Measurements from ENCODE around the gene ADARB2. TPM values are rescaled to one million over a fixed set of nuclear protein-coding genes. Genes with fewer than 3 reads are reported as not detected.

Gene ADARB2
- total and polyA plus RNA-seq, 5 donors from 2014 or later, result 0.27 to 2.9 (median 0.69) TPM; not detected in 1

DNA sequence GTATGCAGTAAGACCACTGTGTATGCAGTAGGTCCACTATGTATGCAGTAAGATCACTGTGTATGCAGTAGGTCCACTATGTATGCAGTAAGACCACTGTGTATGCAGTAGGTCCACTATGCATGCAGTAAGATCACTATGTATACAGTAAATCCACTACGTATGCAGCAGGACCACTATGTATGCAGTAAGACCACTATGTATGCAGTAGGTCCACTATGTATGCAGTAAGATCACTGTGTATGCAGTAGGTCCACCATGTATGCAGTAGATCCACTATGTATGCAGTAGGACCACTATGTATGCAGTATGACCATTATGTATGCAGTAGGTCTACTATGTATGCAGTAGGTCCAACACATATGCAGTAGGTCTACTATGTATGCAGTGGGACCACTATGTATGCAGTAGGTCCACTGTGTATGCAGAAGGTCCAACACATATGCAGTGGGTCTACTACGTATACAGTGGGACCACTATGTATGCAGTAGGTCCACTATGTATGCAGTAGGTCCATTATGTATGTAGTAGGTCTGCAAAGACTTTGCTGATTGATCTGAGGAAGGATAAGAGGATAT is 313.6 kb downstream of the ADARB2 start:
- DNase-seq (no peak), ATAC-seq (ENCODE audit: low read depth in 2 of 2) (no peak)
- H3K9me3 ChIP-seq (ENCODE audit: control insufficient read depth in 2 of 2, low read length in 2 of 2), result no peaks in the 10 kb centered on the region
- no peaks in the 10 kb centered on the region for H3K27me3 ChIP-seq (ENCODE audit: control insufficient read depth, insufficient read depth, low read length)
- Mint-ChIP-seq H3K36me3 (no peaks in the 10 kb centered on the region), H3K27ac (no peak overlapping the region), H3K4me1 (peaks cover 2 to 10% (median 7%) of the 10 kb centered on the region in 4 donors), H3K27me3 (peaks cover 21% of the 10 kb centered on the region), H3K4me3 (no peak overlapping the region), H3K9me3 (peaks cover 0 to 2% (median 0%) of the 10 kb centered on the region in 7 donors)
- H3K27ac ChIP-seq (ENCODE audit: insufficient read depth, low read length, poor library complexity, severe bottlenecking), result no peak overlapping the region
- H3K4me1 ChIP-seq (ENCODE audit: control insufficient read depth, insufficient read depth, low read length, poor library complexity, severe bottlenecking), result peaks cover 5% of the 10 kb centered on the region
- no peak overlapping the region for H3K4me3 ChIP-seq (ENCODE audit: low read depth, low read length)
- no peaks in the 10 kb centered on the region for H3K36me3 ChIP-seq (ENCODE audit: control insufficient read depth, insufficient read depth, low read length)

DNA sequence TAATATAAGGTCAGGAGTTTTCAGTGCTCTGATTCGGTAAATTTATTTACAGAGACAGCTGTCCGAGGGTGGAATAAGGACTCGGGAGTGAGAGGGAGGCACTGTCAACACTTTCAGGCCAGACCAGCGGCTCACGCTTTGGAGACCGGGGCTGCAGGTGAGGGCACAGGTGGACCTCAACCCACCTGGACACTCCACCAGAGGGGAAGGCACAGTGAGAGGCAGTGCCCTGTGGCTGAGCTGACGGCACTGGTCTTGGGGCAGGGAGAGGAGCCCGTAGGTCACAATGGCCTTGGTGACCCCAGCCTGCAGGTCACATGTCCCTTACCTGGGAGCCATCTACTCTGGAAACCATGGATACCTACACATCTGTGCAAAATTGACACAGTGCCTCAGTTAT is 315.1 kb downstream of the ADARB2 start:
- no peaks in the 10 kb centered on the region for H3K36me3 ChIP-seq (ENCODE audit: control insufficient read depth, insufficient read depth, low read length)
- peaks cover 21% of the 10 kb centered on the region for H3K27me3 Mint-ChIP-seq
- H3K4me1 ChIP-seq (ENCODE audit: control insufficient read depth, insufficient read depth, low read length, poor library complexity, severe bottlenecking), result peaks cover 5% of the 10 kb centered on the region
- H3K4me3 Mint-ChIP-seq, result no peak overlapping the region
- peaks cover 0 to 2% (median 0%) of the 10 kb centered on the region in 7 donors for H3K9me3 Mint-ChIP-seq
- no peak overlapping the region for H3K27ac Mint-ChIP-seq
- no peaks in the 10 kb centered on the region for H3K36me3 Mint-ChIP-seq
- ATAC-seq (ENCODE audit: low read depth in 2 of 2), result no peak
- H3K4me1 Mint-ChIP-seq, result peaks cover 2 to 10% (median 7%) of the 10 kb centered on the region in 4 donors
- no peak overlapping the region for H3K27ac ChIP-seq (ENCODE audit: insufficient read depth, low read length, poor library complexity, severe bottlenecking)
- no peak for DNase-seq
- H3K9me3 ChIP-seq (ENCODE audit: control insufficient read depth in 2 of 2, low read length in 2 of 2), result no peaks in the 10 kb centered on the region
- no peaks in the 10 kb centered on the region for H3K27me3 ChIP-seq (ENCODE audit: control insufficient read depth, insufficient read depth, low read length)
- no peak overlapping the region for H3K4me3 ChIP-seq (ENCODE audit: low read depth, low read length)

DNA sequence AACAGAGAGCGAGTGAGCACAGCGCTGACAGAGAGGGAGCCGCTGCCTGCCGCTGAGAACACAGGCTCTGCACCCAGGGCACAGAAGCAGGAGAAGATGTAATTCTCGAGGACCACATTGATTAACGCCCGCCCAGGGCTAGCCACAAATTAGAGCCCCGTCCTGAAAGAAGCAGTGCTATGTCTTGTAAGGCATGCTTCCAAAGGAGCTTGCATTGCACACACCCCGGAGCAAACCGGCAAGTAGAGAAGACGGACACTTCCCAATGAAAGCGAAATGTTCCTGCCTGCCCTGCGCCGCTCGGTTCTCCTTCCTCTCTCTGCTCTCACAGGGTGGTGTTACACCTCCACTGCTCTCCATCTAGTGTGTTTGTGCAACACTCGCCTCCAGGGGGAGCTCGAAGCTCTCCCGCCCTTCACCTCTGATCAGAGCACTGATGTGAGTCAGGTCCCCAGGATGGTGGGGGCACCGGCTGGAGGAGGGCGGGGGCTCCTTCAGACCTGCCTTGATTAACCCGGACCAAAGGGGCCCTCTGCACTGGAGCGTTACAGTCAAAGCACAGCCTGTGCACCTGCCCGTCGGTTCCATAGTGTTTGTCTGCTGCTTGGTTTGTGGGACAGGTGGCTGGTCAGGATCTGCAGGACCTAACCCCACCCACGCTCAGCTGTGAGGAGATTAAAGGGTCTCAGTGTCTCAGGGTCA is 316.5 kb downstream of the ADARB2 start:
- H3K4me3 ChIP-seq (ENCODE audit: low read depth, low read length), result no peak overlapping the region
- ATAC-seq (ENCODE audit: low read depth in 2 of 2) (peak; percentile 74 to 79), DNase-seq (peak in 2 of 3 donors; percentile 35 to 70)
- H3K27me3 Mint-ChIP-seq, result peaks cover 21% of the 10 kb centered on the region
- peak overlapping the region in 3 of 4 donors; percentile 16 to 54 (median 27) for H3K4me3 Mint-ChIP-seq
- H3K9me3 Mint-ChIP-seq, result peaks cover 0 to 4% (median 0%) of the 10 kb centered on the region in 7 donors
- H3K27ac ChIP-seq (ENCODE audit: insufficient read depth, low read length, poor library complexity, severe bottlenecking), result no peak overlapping the region
- no peaks in the 10 kb centered on the region for H3K9me3 ChIP-seq (ENCODE audit: control insufficient read depth in 2 of 2, low read length in 2 of 2)
- H3K27me3 ChIP-seq (ENCODE audit: control insufficient read depth, insufficient read depth, low read length), result no peaks in the 10 kb centered on the region
- H3K27ac Mint-ChIP-seq, result peak overlapping the region in 1 of 3 donors; percentile 59
- H3K4me1 ChIP-seq (ENCODE audit: control insufficient read depth, insufficient read depth, low read length, poor library complexity, severe bottlenecking), result peaks cover 5% of the 10 kb centered on the region
- no peaks in the 10 kb centered on the region for H3K36me3 ChIP-seq (ENCODE audit: control insufficient read depth, insufficient read depth, low read length)
- no peaks in the 10 kb centered on the region for H3K36me3 Mint-ChIP-seq
- peaks cover 2 to 10% (median 7%) of the 10 kb centered on the region in 4 donors for H3K4me1 Mint-ChIP-seq

DNA sequence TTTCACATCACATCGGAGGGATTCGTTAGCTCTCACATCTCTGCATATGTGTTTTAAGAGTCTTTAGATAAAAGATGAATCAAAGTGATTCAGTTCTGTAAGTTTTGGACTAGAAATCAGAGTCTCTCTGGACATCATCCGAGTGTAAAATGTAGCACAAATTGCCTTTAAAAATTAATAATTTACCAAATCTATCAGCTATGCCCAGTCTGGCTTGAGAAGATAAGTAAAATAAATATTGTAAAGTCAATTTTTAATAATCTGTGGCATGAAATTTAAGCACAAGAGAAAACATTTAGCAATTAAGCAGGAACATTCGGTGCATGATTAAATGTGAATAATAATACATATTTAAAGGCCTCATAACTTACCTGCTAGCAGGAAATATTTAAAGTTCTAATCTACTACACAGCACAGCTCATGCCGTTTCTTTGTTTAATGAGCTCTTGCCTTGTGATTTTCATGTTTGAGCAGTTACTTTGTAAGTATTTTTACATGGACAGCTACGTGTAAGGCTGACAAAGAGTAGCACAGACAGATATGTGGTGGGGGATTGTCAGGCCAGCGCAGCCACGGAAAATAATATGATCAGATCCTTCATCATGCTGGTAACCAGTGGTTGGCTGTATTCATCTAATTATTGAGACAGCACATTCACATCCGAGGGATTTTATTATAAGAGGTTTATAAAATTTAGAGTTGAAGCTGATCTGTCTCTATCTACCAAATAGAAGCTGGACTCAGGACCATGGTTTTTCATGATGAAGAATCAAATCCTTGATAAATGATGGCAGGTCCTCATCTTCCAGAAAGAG is 317.3 kb downstream of the ADARB2 start:
- peaks cover 0 to 4% (median 0%) of the 10 kb centered on the region in 7 donors for H3K9me3 Mint-ChIP-seq
- H3K4me1 ChIP-seq (ENCODE audit: control insufficient read depth, insufficient read depth, low read length, poor library complexity, severe bottlenecking), result peaks cover 5% of the 10 kb centered on the region
- no peak overlapping the region for H3K4me3 ChIP-seq (ENCODE audit: low read depth, low read length)
- H3K36me3 ChIP-seq (ENCODE audit: control insufficient read depth, insufficient read depth, low read length), result no peaks in the 10 kb centered on the region
- H3K27me3 ChIP-seq (ENCODE audit: control insufficient read depth, insufficient read depth, low read length), result no peaks in the 10 kb centered on the region
- H3K36me3 Mint-ChIP-seq, result no peaks in the 10 kb centered on the region
- H3K4me3 Mint-ChIP-seq, result peak overlapping the region in 2 of 4 donors; percentile 16 to 54
- peaks cover 2 to 10% (median 7%) of the 10 kb centered on the region in 4 donors for H3K4me1 Mint-ChIP-seq
- H3K27ac Mint-ChIP-seq, result no peak overlapping the region
- no peak overlapping the region for H3K27ac ChIP-seq (ENCODE audit: insufficient read depth, low read length, poor library complexity, severe bottlenecking)
- H3K9me3 ChIP-seq (ENCODE audit: control insufficient read depth in 2 of 2, low read length in 2 of 2), result no peaks in the 10 kb centered on the region
- H3K27me3 Mint-ChIP-seq, result peaks cover 21% of the 10 kb centered on the region
- DNase-seq (no peak), ATAC-seq (ENCODE audit: low read depth in 2 of 2) (no peak)

DNA sequence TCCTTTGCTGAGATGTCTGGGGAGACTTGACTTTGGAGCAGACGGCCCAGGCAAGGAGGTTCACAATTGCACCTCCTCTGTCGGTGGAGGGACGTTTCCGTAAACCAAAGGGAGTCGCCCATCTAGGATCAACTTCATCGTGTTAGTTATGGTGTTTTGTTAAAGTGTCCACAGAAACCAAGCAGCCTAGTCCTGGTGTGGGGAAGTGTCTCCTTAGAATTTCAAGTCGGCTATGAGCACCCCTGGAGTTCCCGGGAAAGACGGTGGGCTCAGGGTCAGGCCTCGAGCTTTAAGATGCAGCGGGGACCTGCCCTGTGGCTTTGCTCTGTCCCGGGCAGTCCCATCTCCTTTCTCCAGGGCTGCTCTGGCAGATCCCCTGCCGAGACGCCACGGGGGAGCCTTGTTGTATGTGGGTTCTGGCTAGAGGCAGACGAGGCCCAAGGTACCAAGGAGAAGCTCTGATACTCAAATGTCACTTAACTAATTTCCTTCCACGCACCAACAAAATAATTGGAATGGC is 319.2 kb downstream of the ADARB2 start:
- Mint-ChIP-seq H3K4me1 (peaks cover 2 to 10% (median 7%) of the 10 kb centered on the region in 4 donors), H3K27me3 (peaks cover 21% of the 10 kb centered on the region), H3K27ac (no peak overlapping the region), H3K36me3 (no peaks in the 10 kb centered on the region), H3K4me3 (no peak overlapping the region), H3K9me3 (peaks cover 0 to 4% (median 0%) of the 10 kb centered on the region in 7 donors)
- no peaks in the 10 kb centered on the region for H3K27me3 ChIP-seq (ENCODE audit: control insufficient read depth, insufficient read depth, low read length)
- no peak overlapping the region for H3K4me3 ChIP-seq (ENCODE audit: low read depth, low read length)
- H3K9me3 ChIP-seq (ENCODE audit: control insufficient read depth in 2 of 2, low read length in 2 of 2), result no peaks in the 10 kb centered on the region
- no peaks in the 10 kb centered on the region for H3K36me3 ChIP-seq (ENCODE audit: control insufficient read depth, insufficient read depth, low read length)
- H3K4me1 ChIP-seq (ENCODE audit: control insufficient read depth, insufficient read depth, low read length, poor library complexity, severe bottlenecking), result peaks cover 5% of the 10 kb centered on the region
- H3K27ac ChIP-seq (ENCODE audit: insufficient read depth, low read length, poor library complexity, severe bottlenecking), result no peak overlapping the region
- ATAC-seq (ENCODE audit: low read depth in 2 of 2), result no peak
- no peak for DNase-seq

DNA sequence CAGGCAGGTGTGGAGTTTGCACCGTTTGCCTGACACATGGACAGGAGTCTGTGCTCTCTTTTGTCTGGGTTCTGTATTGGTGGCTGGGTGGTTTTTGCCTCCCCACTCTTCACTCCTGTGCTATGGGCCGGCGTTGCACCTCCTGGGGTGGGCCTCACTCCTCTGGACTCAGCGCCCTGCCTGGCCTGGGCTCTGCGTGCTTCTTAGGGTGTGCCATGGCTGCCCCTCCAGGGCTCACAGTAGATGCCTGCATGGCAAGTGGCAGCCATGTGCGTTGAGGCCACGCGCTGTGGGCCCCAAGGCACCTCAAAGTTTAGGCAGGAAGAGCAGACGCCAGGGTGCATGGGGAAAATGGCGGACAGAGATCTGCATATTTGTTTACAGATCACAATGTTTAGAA is 319.8 kb downstream of the ADARB2 start:
- Mint-ChIP-seq H3K36me3 (no peaks in the 10 kb centered on the region), H3K27me3 (peaks cover 21% of the 10 kb centered on the region), H3K4me3 (no peak overlapping the region), H3K9me3 (peaks cover 0 to 4% (median 0%) of the 10 kb centered on the region in 7 donors), H3K27ac (no peak overlapping the region), H3K4me1 (peaks cover 2 to 10% (median 7%) of the 10 kb centered on the region in 4 donors)
- no peaks in the 10 kb centered on the region for H3K9me3 ChIP-seq (ENCODE audit: control insufficient read depth in 2 of 2, low read length in 2 of 2)
- no peak overlapping the region for H3K27ac ChIP-seq (ENCODE audit: insufficient read depth, low read length, poor library complexity, severe bottlenecking)
- no peak overlapping the region for H3K4me3 ChIP-seq (ENCODE audit: low read depth, low read length)
- no peaks in the 10 kb centered on the region for H3K27me3 ChIP-seq (ENCODE audit: control insufficient read depth, insufficient read depth, low read length)
- no peak for ATAC-seq (ENCODE audit: low read depth in 2 of 2)
- peaks cover 5% of the 10 kb centered on the region for H3K4me1 ChIP-seq (ENCODE audit: control insufficient read depth, insufficient read depth, low read length, poor library complexity, severe bottlenecking)
- no peaks in the 10 kb centered on the region for H3K36me3 ChIP-seq (ENCODE audit: control insufficient read depth, insufficient read depth, low read length)
- DNase-seq, result no peak

DNA sequence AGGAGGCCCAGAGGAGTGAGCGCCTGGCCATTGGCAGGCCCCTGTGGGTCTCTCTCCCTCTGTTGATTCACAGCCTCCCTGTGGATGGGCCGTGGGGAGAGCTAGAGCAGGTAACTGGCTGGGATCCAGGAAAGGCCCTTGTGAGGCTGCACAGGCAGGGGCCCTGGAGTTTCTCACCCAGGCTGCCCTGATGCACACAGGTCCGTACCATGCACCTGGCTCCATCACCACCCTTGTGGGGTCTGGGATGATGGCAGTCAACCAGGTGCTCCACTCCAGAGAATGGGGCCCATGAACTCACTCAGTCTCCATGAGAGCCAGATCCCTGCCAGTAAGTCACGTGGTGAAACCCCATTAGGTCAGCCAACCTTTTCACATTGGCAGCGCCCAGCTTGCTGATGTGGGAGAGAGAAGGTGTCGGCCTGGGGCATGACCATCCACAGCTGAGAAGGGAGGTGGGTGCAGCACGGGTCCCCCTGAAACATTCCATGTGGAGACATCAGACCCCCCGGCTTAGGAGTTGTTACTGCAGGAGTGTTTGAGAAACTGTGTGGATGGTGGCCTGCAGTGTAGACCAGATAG is 320.8 kb downstream of the ADARB2 start:
- Mint-ChIP-seq H3K27me3 (peaks cover 19% of the 10 kb centered on the region), H3K4me1 (peaks cover 2 to 10% (median 7%) of the 10 kb centered on the region in 4 donors), H3K4me3 (no peak overlapping the region), H3K36me3 (no peaks in the 10 kb centered on the region), H3K27ac (no peak overlapping the region), H3K9me3 (peaks cover 0 to 4% (median 0%) of the 10 kb centered on the region in 7 donors)
- peaks cover 5% of the 10 kb centered on the region for H3K4me1 ChIP-seq (ENCODE audit: control insufficient read depth, insufficient read depth, low read length, poor library complexity, severe bottlenecking)
- H3K27me3 ChIP-seq (ENCODE audit: control insufficient read depth, insufficient read depth, low read length), result no peaks in the 10 kb centered on the region
- ATAC-seq (ENCODE audit: low read depth in 2 of 2) (no peak), DNase-seq (no peak)
- no peak overlapping the region for H3K27ac ChIP-seq (ENCODE audit: insufficient read depth, low read length, poor library complexity, severe bottlenecking)
- H3K36me3 ChIP-seq (ENCODE audit: control insufficient read depth, insufficient read depth, low read length), result no peaks in the 10 kb centered on the region
- H3K4me3 ChIP-seq (ENCODE audit: low read depth, low read length), result no peak overlapping the region
- H3K9me3 ChIP-seq (ENCODE audit: control insufficient read depth in 2 of 2, low read length in 2 of 2), result no peaks in the 10 kb centered on the region
